GM18517 (cell line): ENCODE results near the gene ARL6IP6.
"Not testable (repeated sequence)": the region's sequence is repeated elsewhere in the genome, so short reads cannot be mapped to it uniquely, and the experiment has no call there.

Experiments used
- ATAC-seq: cut with Tn5 transposase; IDR thresholded peaks from one replicate; pipeline ENCODE4 v1.9.1; 2021; ENCODE audit warnings: mild to moderate bottlenecking, moderate library complexity; ENCODE audit not compliant: unreplicated experiment

ARL6IP6 gene

GRCh38 chr2:152720794-152721193, 2.4 kb downstream of the ARL6IP6 start:
- ATAC-seq = no peak

- ATAC-seq = not testable (repeated sequence)
These were observed 4.2 kb downstream of the ARL6IP6 start for GRCh38 chr2:152722639-152723038.

- ATAC-seq = no peak
These were observed 5.5 kb downstream of the ARL6IP6 start for GRCh38 chr2:152723918-152724317.

GRCh38 chr2:152729844-152730243, 11.4 kb downstream of the ARL6IP6 start:
- no peak for ATAC-seq

- peak; percentile 70 for ATAC-seq
These were observed 12.3 kb downstream of the ARL6IP6 start for GRCh38 chr2:152730591-152731333.

- not testable (repeated sequence) for ATAC-seq
These were observed 19.1 kb downstream of the ARL6IP6 start for GRCh38 chr2:152737509-152737908.

GRCh38 chr2:152738438-152738837, 20.0 kb downstream of the ARL6IP6 start:
- ATAC-seq = no peak

GRCh38 chr2:152739705-152740104, 21.3 kb downstream of the ARL6IP6 start:
- ATAC-seq = not testable (repeated sequence)

GRCh38 chr2:152740743-152741328, 22.4 kb downstream of the ARL6IP6 start:
- ATAC-seq = peak; percentile 96

GRCh38 chr2:152743002-152743401, 24.6 kb downstream of the ARL6IP6 start:
- ATAC-seq = no peak

GRCh38 chr2:152747751-152748150, 29.3 kb downstream of the ARL6IP6 start:
- not testable (repeated sequence) for ATAC-seq

GRCh38 chr2:152755029-152755428, 36.6 kb downstream of the ARL6IP6 start:
- ATAC-seq = no peak

GRCh38 chr2:152759290-152760072, 41.1 kb downstream of the ARL6IP6 start:
- no peak for ATAC-seq

GRCh38 chr2:152761214-152761613, 42.8 kb downstream of the ARL6IP6 start:
- no peak for ATAC-seq

GRCh38 chr2:152762202-152762601, 43.8 kb downstream of the ARL6IP6 start:
- no peak for ATAC-seq

GRCh38 chr2:152763208-152763607, 44.8 kb downstream of the ARL6IP6 start:
- ATAC-seq = not testable (repeated sequence)

- no peak for ATAC-seq
These were observed 45.2 kb downstream of the ARL6IP6 start for GRCh38 chr2:152763651-152764050.

- ATAC-seq = no peak
These were observed 48.5 kb downstream of the ARL6IP6 start for GRCh38 chr2:152766928-152767327.

- ATAC-seq = no peak
These were observed 62.8 kb downstream of the ARL6IP6 start for GRCh38 chr2:152781175-152781574.

- no peak for ATAC-seq
These were observed 63.8 kb downstream of the ARL6IP6 start for GRCh38 chr2:152782171-152782570.

GRCh38 chr2:152790883-152791282, 72.5 kb downstream of the ARL6IP6 start:
- no peak for ATAC-seq

GRCh38 chr2:152791979-152792378, 73.6 kb downstream of the ARL6IP6 start:
- ATAC-seq = no peak
